ENCODE measurements around the gene BGLAP.
A peak's percentile ranks its signal among the peaks of the same experiment; 100 is the strongest.

The BGLAP gene

DNA sequence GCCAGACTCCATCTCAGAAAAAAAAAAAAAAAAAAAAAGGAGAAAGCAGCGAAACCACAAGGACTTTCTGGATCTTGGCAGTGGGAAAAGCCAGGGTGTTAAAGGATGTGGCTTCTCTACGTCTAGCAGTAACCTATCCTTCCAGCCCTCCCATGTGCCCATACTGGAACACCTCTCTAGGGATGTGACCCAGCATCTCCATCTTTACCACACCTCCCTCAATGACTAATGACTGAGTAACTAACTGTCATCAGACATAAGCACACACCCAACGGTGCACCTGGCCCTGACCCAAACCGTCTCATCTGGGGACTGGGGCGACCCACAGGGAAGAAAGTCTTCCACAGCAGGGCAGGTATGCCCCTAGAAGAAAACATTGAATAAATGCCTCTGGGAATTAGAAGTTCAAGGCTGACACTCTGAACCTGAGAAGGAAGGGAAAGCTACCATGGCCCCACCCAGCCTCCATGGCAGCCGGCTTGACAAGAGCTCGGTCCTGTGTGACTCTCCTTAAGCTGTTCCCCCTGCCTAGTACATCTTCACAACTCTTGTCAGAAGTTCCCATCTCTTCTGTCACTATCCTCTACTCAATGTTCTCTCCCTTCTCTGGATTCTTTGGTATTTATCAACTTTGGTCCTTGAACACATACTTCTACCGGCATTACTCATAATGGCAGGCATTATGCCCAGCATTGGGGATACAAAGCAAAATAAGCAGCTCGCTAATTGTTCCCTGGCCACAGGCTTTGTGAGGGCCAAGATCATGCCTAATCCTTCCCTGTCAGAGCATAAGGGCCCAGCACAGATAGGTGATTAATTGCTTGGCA, 20.7 kb downstream of the BGLAP start:
- no peak for TF ChIP-seq ZNF514 (tag by site-specific recombination; IDR thresholded peaks at IDR 0.05)
- TF ChIP-seq KLF1 (tag by site-specific recombination; IDR thresholded peaks at IDR 0.05) = 0 out of 2 replicates have a peak, but pooled peaks have one; percentile 23
- H3K36me3 ChIP-seq (ENCODE audit: control insufficient read depth in 2 of 2, insufficient read depth in 1 of 2, low read length in 2 of 2) = peaks cover 64 to 97% of the 10 kb centered on the region in 2 experiments
- ChIA-PET POLR2A (interaction anchor here (0.7 to 1.3 kb wide), 2 partner anchors 11 kb away, joined by 3 read pairs; no protein-coding TSS in a partner anchor), CTCF (interaction anchor here (0.8 kb wide), 1 partner anchor 17 kb away, joined by 3 read pairs; no protein-coding TSS in a partner anchor)
- H3K4me3 ChIP-seq (ENCODE audit: low read depth, low read length) = no peak overlapping the region
- H3K9me3 ChIP-seq (ENCODE audit: control insufficient read depth, insufficient read depth, low read depth, low read length) = no peaks in the 10 kb centered on the region
- H3K27ac ChIP-seq (ENCODE audit: extremely low read depth, low read depth, low read length) = no peak overlapping the region
- no peaks in the 10 kb centered on the region for H3K4me1 ChIP-seq (ENCODE audit: control insufficient read depth, insufficient read depth, low read length)

DNA sequence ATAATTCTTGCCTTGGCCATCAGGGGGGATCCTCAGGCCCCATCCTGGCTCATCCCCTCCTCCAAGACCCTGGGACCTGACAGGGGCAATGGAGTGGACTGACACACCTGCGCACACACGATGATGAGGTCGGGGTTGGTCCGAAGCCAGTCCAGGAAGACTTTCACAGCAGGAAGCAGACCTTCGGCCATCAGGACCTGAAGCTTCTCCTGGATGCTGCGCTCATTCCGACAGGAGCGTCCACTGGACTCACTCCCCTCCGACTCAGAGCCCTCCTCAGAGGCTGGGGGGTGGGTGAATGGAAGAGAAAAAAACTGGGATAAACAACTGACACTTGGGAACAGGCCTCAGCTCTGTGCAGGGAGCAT, 21.3 kb downstream of the BGLAP start:
- Histone ChIP-seq H3K4me3 (ENCODE audit: low read depth, low read length) (no peak overlapping the region), H3K4me1 (ENCODE audit: control insufficient read depth, insufficient read depth, low read length) (no peaks in the 10 kb centered on the region), H3K27ac (ENCODE audit: extremely low read depth, low read depth, low read length) (no peak overlapping the region), H3K36me3 (ENCODE audit: control insufficient read depth in 2 of 2, insufficient read depth in 1 of 2, low read length in 2 of 2) (peaks cover 66 to 97% of the 10 kb centered on the region in 2 experiments), H3K9me3 (ENCODE audit: control insufficient read depth, insufficient read depth, low read depth, low read length) (no peaks in the 10 kb centered on the region)
- TF ChIP-seq EGR2 (tag by site-specific recombination; IDR thresholded peaks at IDR 0.05; ENCODE audit: low read depth) (no peak), ZNF544 (tag by site-specific recombination; IDR thresholded peaks at IDR 0.05) (no peak), ZNF423 (tag by site-specific recombination; IDR thresholded peaks at IDR 0.05) (no peak), TRIM28 (IDR thresholded peaks at IDR 0.05; ENCODE audit: borderline replicate concordance, low read length) (no peak), ZNF518A (tag by site-specific recombination; conservative IDR thresholded peaks at IDR 0.05; ENCODE audit: low read depth) (no peak), AEBP2 (tag by site-specific recombination; IDR thresholded peaks at IDR 0.05; ENCODE audit: borderline replicate concordance) (no peak), ZNF324 (tag by site-specific recombination; IDR thresholded peaks at IDR 0.05) (no peak), ZBTB17 (tag by site-specific recombination; IDR thresholded peaks at IDR 0.05) (no peak), ZNF302 (tag by site-specific recombination; IDR thresholded peaks at IDR 0.05; ENCODE audit: low read depth) (no peak), ZNF335 (tag by site-specific recombination; conservative IDR thresholded peaks at IDR 0.05) (no peak), ZNF202 (tag by site-specific recombination; IDR thresholded peaks at IDR 0.05; ENCODE audit: borderline replicate concordance) (no peak)
- TF ChIP-seq, protein P1, sequence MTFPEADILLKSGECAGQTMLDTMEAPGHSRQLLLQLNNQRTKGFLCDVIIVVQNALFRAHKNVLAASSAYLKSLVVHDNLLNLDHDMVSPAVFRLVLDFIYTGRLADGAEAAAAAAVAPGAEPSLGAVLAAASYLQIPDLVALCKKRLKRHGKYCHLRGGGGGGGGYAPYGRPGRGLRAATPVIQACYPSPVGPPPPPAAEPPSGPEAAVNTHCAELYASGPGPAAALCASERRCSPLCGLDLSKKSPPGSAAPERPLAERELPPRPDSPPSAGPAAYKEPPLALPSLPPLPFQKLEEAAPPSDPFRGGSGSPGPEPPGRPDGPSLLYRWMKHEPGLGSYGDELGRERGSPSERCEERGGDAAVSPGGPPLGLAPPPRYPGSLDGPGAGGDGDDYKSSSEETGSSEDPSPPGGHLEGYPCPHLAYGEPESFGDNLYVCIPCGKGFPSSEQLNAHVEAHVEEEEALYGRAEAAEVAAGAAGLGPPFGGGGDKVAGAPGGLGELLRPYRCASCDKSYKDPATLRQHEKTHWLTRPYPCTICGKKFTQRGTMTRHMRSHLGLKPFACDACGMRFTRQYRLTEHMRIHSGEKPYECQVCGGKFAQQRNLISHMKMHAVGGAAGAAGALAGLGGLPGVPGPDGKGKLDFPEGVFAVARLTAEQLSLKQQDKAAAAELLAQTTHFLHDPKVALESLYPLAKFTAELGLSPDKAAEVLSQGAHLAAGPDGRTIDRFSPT (tag by site-specific recombination; IDR thresholded peaks at IDR 0.05) = no peak
- CTCF ChIA-PET = interaction anchor here (0.8 kb wide), 1 partner anchor 17 kb away, joined by 3 read pairs; no protein-coding TSS in a partner anchor
- POLR2A ChIA-PET = interaction anchor here (1.3 kb wide), 1 partner anchor 12 kb away, joined by 3 read pairs; no protein-coding TSS in a partner anchor

Measured in HEK293 (cell line).